PFSK-1 (cell line): ENCODE data around the gene ARAP3.

Experiments used
- FOXP2 ChIP-seq: optimal IDR thresholded peaks from 2 replicates; pipeline ENCODE3; 2011; ENCODE audit warnings: borderline replicate concordance, control low read depth, inconsistent platforms; ENCODE audit not compliant: insufficient read depth; ENCODE audit errors: extremely low read length, extremely low read depth
- POLR2AphosphoS5 ChIP-seq: IDR thresholded peaks from 2 replicates; pipeline ENCODE4 v1.6.1; 2012; ENCODE audit warnings: low read depth, mild to moderate bottlenecking, control low read depth, low read length, moderate library complexity
- REST ChIP-seq, 2 experiments: IDR thresholded peaks; 2 replicates each; pipeline versions ENCODE4 v1.6.1 to v1.8.0; 2011 to 2012; ENCODE audit warnings: low read depth in 2 of 2, low read length in 2 of 2, control low read depth in 1 of 2, inconsistent platforms in 1 of 2, mild to moderate bottlenecking in 1 of 2, moderate library complexity in 1 of 2; ENCODE audit not compliant: insufficient read depth in 1 of 2
- SIN3A ChIP-seq: IDR thresholded peaks from 2 replicates; pipeline ENCODE4 v1.6.1; 2012; ENCODE audit warnings: mild to moderate bottlenecking, low read length, moderate library complexity, borderline replicate concordance; ENCODE audit not compliant: insufficient read depth
- TAF1 ChIP-seq: IDR thresholded peaks from 2 replicates; pipeline ENCODE4 v1.6.1; 2012; ENCODE audit warnings: low read length, control low read depth, borderline replicate concordance; ENCODE audit not compliant: insufficient read depth

The ARAP3 gene

GRCh38 chr5:141686648-141687416, 4.8 kb upstream of the ARAP3 start:
- no peak for TF ChIP-seq POLR2AphosphoS5
- TF ChIP-seq REST (IDR thresholded peaks at IDR 0.05; ENCODE audit: insufficient read depth in 1 of 2, low read depth in 2 of 2, low read length in 2 of 2), result no peak
- no peak for TF ChIP-seq SIN3A
- TF ChIP-seq TAF1, result no peak
- no peak for TF ChIP-seq FOXP2

- TF ChIP-seq REST (IDR thresholded peaks at IDR 0.05; ENCODE audit: insufficient read depth in 1 of 2, low read depth in 2 of 2, low read length in 2 of 2), result no peak
- TF ChIP-seq FOXP2, result no peak
- TF ChIP-seq SIN3A, result no peak
- TF ChIP-seq TAF1, result no peak
- no peak for TF ChIP-seq POLR2AphosphoS5
Measured at GRCh38 chr5:141685591-141685990, 3.6 kb upstream of the ARAP3 start.

- TF ChIP-seq SIN3A (no peak), REST (IDR thresholded peaks at IDR 0.05; ENCODE audit: insufficient read depth in 1 of 2, low read depth in 2 of 2, low read length in 2 of 2) (no peak), FOXP2 (no peak), POLR2AphosphoS5 (no peak), TAF1 (no peak)
Measured at GRCh38 chr5:141683596-141684141, 1.6 kb upstream of the ARAP3 start.

- no peak for TF ChIP-seq SIN3A
- no peak for TF ChIP-seq FOXP2
- TF ChIP-seq REST (IDR thresholded peaks at IDR 0.05; ENCODE audit: insufficient read depth in 1 of 2, low read depth in 2 of 2, low read length in 2 of 2), result no peak
- TF ChIP-seq POLR2AphosphoS5, result no peak
- TF ChIP-seq TAF1, result no peak
Measured at GRCh38 chr5:141681295-141681694, 735 bp downstream of the ARAP3 start.
